PC-9 (cell line): Measurements from ENCODE around the gene MAP4K3. TPM values are rescaled to one million over a fixed set of nuclear protein-coding genes. Genes with fewer than 3 reads are reported as not detected.
"Not testable (repeated sequence)": the region's sequence is repeated elsewhere in the genome, so short reads cannot be mapped to it uniquely, and the experiment has no call there.

Source experiments
- BruUV-seq: library from RNA; stranded (reverse); fragments of 400-500 nt; replicated peaks from 2 replicates; lab custom pipeline; 2021; lab: Mats Ljungman, UMichigan
- CTCF ChIA-PET: fragments of 300-600 bp; sonication (Branson Sonifier 250); formaldehyde crosslinking; loops from one replicate; lab custom pipeline; 2022; ENCODE audit warnings: antibody characterized with exemption; lab: Charles Lee
- POLR2A ChIA-PET: fragments of 300-600 bp; sonication (Branson Sonifier 250); formaldehyde crosslinking; loops from one replicate; lab custom pipeline; 2022; ENCODE audit warnings: antibody characterized with exemption; ENCODE audit not compliant: unreplicated experiment; lab: Charles Lee
- DNase-seq, 2 experiments: peaks; one replicate each; pipeline versions ENCODE4 v3.0.0 to v3.0.0-alpha.2; 2015 to 2022; ENCODE audit warnings: mixed read lengths in 1 of 2
- H2AFZ ChIP-seq: fragments of 200-600 bp; sonication (generic); 2 replicates; pipeline ENCODE4 v1.8.1; 2017; ENCODE audit warnings: antibody characterized with exemption
- H3F3A ChIP-seq: fragments of 200-600 bp; sonication (generic); 2 replicates; pipeline ENCODE4 v1.8.1; 2017; ENCODE audit warnings: antibody characterized with exemption, mild to moderate bottlenecking, low read depth; ENCODE audit not compliant: insufficient read depth
- H3K27ac ChIP-seq: fragments of 200-600 bp; sonication (generic); 2 replicates; pipeline ENCODE4 v1.6.1; 2016; ENCODE audit warnings: mixed run types
- H3K27me3 ChIP-seq: fragments of 200-600 bp; sonication (generic); 2 replicates; pipeline ENCODE4 v1.6.1; 2016; ENCODE audit warnings: low read depth, mixed run types; ENCODE audit not compliant: insufficient read depth
- H3K36me3 ChIP-seq: fragments of 200-600 bp; sonication (generic); 2 replicates; pipeline ENCODE4 v1.6.1; 2016; ENCODE audit warnings: low read depth, mixed run types
- H3K4me1 ChIP-seq: fragments of 200-600 bp; sonication (generic); replicated peaks from 2 replicates; pipeline ENCODE4 v1.6.1; 2016; ENCODE audit warnings: mixed run types; ENCODE audit not compliant: insufficient read depth
- H3K4me2 ChIP-seq: fragments of 200-600 bp; sonication (generic); 2 replicates; pipeline ENCODE4 v1.6.1; 2017; ENCODE audit warnings: mixed run types
- H3K4me3 ChIP-seq: fragments of 200-600 bp; sonication (generic); 2 replicates; pipeline ENCODE4 v1.6.1; 2016; ENCODE audit warnings: mixed run types
- H3K79me2 ChIP-seq: fragments of 200-600 bp; sonication (generic); 2 replicates; pipeline ENCODE4 v1.6.1; 2017; ENCODE audit warnings: low read depth, mixed run types
- H3K9me2 ChIP-seq: fragments of 200-600 bp; sonication (generic); 2 replicates; pipeline ENCODE4 v1.8.1; 2017; ENCODE audit warnings: mild to moderate bottlenecking; ENCODE audit not compliant: insufficient read depth
- H3K9me3 ChIP-seq: fragments of 200-600 bp; sonication (generic); 2 replicates; pipeline ENCODE4 v1.8.1; 2016; ENCODE audit warnings: low read depth; ENCODE audit not compliant: insufficient read depth
- H4K20me1 ChIP-seq: fragments of 200-600 bp; sonication (generic); 2 replicates; pipeline ENCODE4 v1.8.1; 2017; ENCODE audit not compliant: insufficient read depth
- EZH2 ChIP-seq: fragments of 200-600 bp; sonication (generic); IDR thresholded peaks from 2 replicates; pipeline ENCODE4 v1.8.0; 2017; ENCODE audit warnings: antibody characterized with exemption, low read depth
- intact Hi-C: fragments of 100-400 bp; cut with micrococcal nuclease; formaldehyde crosslinking; loops from one replicate; pipeline ENCODE4 v1.10.0; 2022; ENCODE audit not compliant: unreplicated experiment
- total RNA-seq: library from RNA; stranded (reverse); gene quantifications from 2 replicates; pipeline ENCODE4 v1.2.3, GENCODE V29; 2021
- TF ChIP-seq, protein P1 (sequence below): fragments of 200-600 bp; sonication (generic); conservative IDR thresholded peaks from 2 replicates; pipeline ENCODE4 v1.6.1; 2017; ENCODE audit warnings: mixed run types, antibody characterized with exemption, mild to moderate bottlenecking, moderate library complexity

The MAP4K3 gene
- total RNA-seq, 1 experiment from 2014 or later, result 38.4 TPM

- H3K9me3 ChIP-seq, result no peaks in the 10 kb centered on the region; the same call in 1 of the 2 replicates
- no peaks in the 10 kb centered on the region for H3F3A ChIP-seq
- DNase-seq, result no peak
- intact Hi-C loops, result no loop called here
- no peaks in the 10 kb centered on the region for H3K9me2 ChIP-seq
- no peaks in the 10 kb centered on the region for H3K4me1 ChIP-seq
- ChIA-PET CTCF (interaction anchor here (0.6 kb wide), 1 partner anchor 34 kb away, joined by 9 read pairs; no protein-coding TSS in a partner anchor), POLR2A (no interaction called here)
- H3K27me3 ChIP-seq, result no peaks in the 10 kb centered on the region
- peaks cover 66% of the 10 kb centered on the region for H3K79me2 ChIP-seq
- BruUV-seq, result no TSS peak
- no peak overlapping the region for H2AFZ ChIP-seq
- H4K20me1 ChIP-seq, result no peaks in the 10 kb centered on the region
- H3K36me3 ChIP-seq, result no peaks in the 10 kb centered on the region
- TF ChIP-seq, protein P1, sequence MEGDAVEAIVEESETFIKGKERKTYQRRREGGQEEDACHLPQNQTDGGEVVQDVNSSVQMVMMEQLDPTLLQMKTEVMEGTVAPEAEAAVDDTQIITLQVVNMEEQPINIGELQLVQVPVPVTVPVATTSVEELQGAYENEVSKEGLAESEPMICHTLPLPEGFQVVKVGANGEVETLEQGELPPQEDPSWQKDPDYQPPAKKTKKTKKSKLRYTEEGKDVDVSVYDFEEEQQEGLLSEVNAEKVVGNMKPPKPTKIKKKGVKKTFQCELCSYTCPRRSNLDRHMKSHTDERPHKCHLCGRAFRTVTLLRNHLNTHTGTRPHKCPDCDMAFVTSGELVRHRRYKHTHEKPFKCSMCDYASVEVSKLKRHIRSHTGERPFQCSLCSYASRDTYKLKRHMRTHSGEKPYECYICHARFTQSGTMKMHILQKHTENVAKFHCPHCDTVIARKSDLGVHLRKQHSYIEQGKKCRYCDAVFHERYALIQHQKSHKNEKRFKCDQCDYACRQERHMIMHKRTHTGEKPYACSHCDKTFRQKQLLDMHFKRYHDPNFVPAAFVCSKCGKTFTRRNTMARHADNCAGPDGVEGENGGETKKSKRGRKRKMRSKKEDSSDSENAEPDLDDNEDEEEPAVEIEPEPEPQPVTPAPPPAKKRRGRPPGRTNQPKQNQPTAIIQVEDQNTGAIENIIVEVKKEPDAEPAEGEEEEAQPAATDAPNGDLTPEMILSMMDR, result no peak
- no peak for TF ChIP-seq EZH2
- H3K27ac ChIP-seq, result no peak overlapping the region
- H3K4me2 ChIP-seq, result no peak overlapping the region
- H3K4me3 ChIP-seq, result no peak overlapping the region
Observed at GRCh38 chr2:39385172-39385571, 51.9 kb downstream of the MAP4K3 start.

DNA sequence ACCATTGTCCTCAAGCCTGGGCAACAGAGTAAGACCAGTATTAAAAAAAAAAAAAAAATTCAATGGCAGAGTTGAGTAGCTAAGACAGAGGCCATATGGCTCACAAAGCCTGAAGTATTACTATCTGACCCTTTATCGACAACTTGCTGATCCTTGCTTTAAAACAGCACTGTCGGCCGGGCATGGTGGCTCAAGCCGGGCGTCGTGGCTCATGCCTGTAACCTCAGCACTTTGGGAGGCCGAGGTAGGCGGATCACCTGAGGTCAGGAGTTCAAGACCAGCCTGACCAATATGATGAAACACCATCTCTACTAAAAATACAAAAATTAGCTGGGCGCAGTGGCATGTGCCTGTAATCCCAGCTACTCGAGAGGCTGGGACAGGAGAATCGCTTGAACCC lies 53.0 kb downstream of the MAP4K3 start:
- H3K27me3 ChIP-seq, H3K36me3 ChIP-seq, H3K4me3 ChIP-seq, H3F3A ChIP-seq, H3K4me2 ChIP-seq, H3K9me2 ChIP-seq, POLR2A ChIA-PET, intact Hi-C loops, H4K20me1 ChIP-seq, BruUV-seq, DNase-seq, CTCF ChIA-PET, H3K4me1 ChIP-seq, H3K9me3 ChIP-seq, H3K27ac ChIP-seq, H2AFZ ChIP-seq: not testable (repeated sequence)
- peaks cover 60% of the 10 kb centered on the region for H3K79me2 ChIP-seq

GRCh38 chr2:39383146-39383545 lies 53.9 kb downstream of the MAP4K3 start:
- H3K79me2 ChIP-seq, result peaks cover 58% of the 10 kb centered on the region
- POLR2A ChIA-PET, result no interaction called here
- TF ChIP-seq, protein P1, result no peak
- TF ChIP-seq EZH2, result no peak
- H3K9me2 ChIP-seq, result no peaks in the 10 kb centered on the region
- no TSS peak for BruUV-seq
- no peak overlapping the region for H3K4me2 ChIP-seq
- H3K4me3 ChIP-seq, result no peak overlapping the region
- no peaks in the 10 kb centered on the region for H3K4me1 ChIP-seq
- no peaks in the 10 kb centered on the region for H3F3A ChIP-seq
- no peaks in the 10 kb centered on the region for H4K20me1 ChIP-seq
- no peaks in the 10 kb centered on the region for H3K36me3 ChIP-seq
- no peak overlapping the region for H3K27ac ChIP-seq
- no peaks in the 10 kb centered on the region for H3K27me3 ChIP-seq
- no peaks in the 10 kb centered on the region; the same call in 1 of the 2 replicates for H3K9me3 ChIP-seq
- intact Hi-C loops, result no loop called here
- CTCF ChIA-PET, result no interaction called here
- DNase-seq, result no peak
- H2AFZ ChIP-seq, result no peak overlapping the region

- Histone ChIP-seq H3K27me3 (no peaks in the 10 kb centered on the region), H3K36me3 (no peaks in the 10 kb centered on the region), H3K9me3 (no peaks in the 10 kb centered on the region; the same call in 1 of the 2 replicates), H3K4me2 (no peak overlapping the region), H3K4me1 (no peaks in the 10 kb centered on the region), H3K9me2 (no peaks in the 10 kb centered on the region), H2AFZ (no peak overlapping the region), H3K27ac (no peak overlapping the region), H3K79me2 (peaks cover 51% of the 10 kb centered on the region), H3K4me3 (no peak overlapping the region), H4K20me1 (peaks cover 5% of the 10 kb centered on the region; the same call in 1 of the 2 replicates), H3F3A (no peaks in the 10 kb centered on the region)
- no TSS peak for BruUV-seq
- TF ChIP-seq EZH2, result no peak
- TF ChIP-seq, protein P1, result no peak
- intact Hi-C loops, result loop anchor here (1.0 kb wide), 1 partner anchor 25 kb away; no protein-coding TSS in a partner anchor
- ChIA-PET POLR2A (no interaction called here), CTCF (no interaction called here)
- no peak for DNase-seq
Observed at GRCh38 chr2:39381653-39382052, 55.4 kb downstream of the MAP4K3 start.
